Spleen (tissue), 11 donors: ENCODE data around the gene AZU1. TPM values are rescaled to one million over a fixed set of nuclear protein-coding genes. Genes with fewer than 3 reads are reported as not detected.

Experiments used
- DNase-seq: peaks from one replicate; pipeline ENCODE4 v3.0.0-alpha.2; 2020
- H3K27ac ChIP-seq, 8 donors: fragments of 200-600 bp; sonication (generic) in 7 of 8; 1 replicate in 4 of 8; 2 replicates in 4 of 8; pipeline versions ENCODE4 v1.5.0 to v1.8.0; 2016 to 2021; ENCODE audit warnings: inconsistent platforms in 4 of 8, mild to moderate bottlenecking in 4 of 8, moderate library complexity in 1 of 8
- H3K27me3 ChIP-seq, 7 donors: fragments of 200-600 bp; sonication (generic) in 6 of 7; replicated peaks in 1 of 7; 1 replicate in 4 of 7; 2 replicates in 3 of 7; pipeline versions ENCODE4 v1.5.0 to v1.8.0; 2016 to 2021; ENCODE audit warnings: inconsistent platforms in 3 of 7, mild to moderate bottlenecking in 1 of 7
- H3K36me3 ChIP-seq, 6 donors: fragments of 200-600 bp; sonication (generic) in 5 of 6; 1 replicate in 4 of 6; 2 replicates in 2 of 6; pipeline versions ENCODE4 v1.5.0 to v1.8.0; 2016 to 2021; ENCODE audit warnings: inconsistent platforms in 2 of 6
- H3K4me1 ChIP-seq, 6 donors: fragments of 200-600 bp; sonication (generic) in 5 of 6; 1 replicate in 3 of 6; 2 replicates in 3 of 6; pipeline versions ENCODE4 v1.5.0 to v1.8.0; 2016 to 2021; ENCODE audit warnings: inconsistent platforms in 3 of 6
- H3K4me3 ChIP-seq, 8 donors: fragments of 200-600 bp; sonication (generic) in 7 of 8; 1 replicate in 4 of 8; 2 replicates in 4 of 8; pipeline versions ENCODE4 v1.5.0 to v1.8.0; 2016 to 2021; ENCODE audit warnings: inconsistent platforms in 4 of 8, mild to moderate bottlenecking in 4 of 8, moderate library complexity in 2 of 8
- H3K9me3 ChIP-seq, 8 donors: fragments of 200-600 bp; sonication (generic) in 7 of 8; 1 replicate in 4 of 8; 2 replicates in 4 of 8; pipeline versions ENCODE4 v1.5.0 to v1.8.0; 2016 to 2021; ENCODE audit warnings: inconsistent platforms in 4 of 8
- CTCF ChIP-seq, 11 experiments: fragments of 200-600 bp in 7 of 11; fragments of 450-650 bp in 4 of 11; sonication (generic) in 4 of 11; IDR thresholded peaks in 8 of 11; conservative IDR thresholded peaks in 3 of 11; 1 replicate in 7 of 11; 2 replicates in 4 of 11; pipeline versions ENCODE4 v1.4.0 to v1.8.0; 2016 to 2021; ENCODE audit warnings: antibody characterized with exemption in 11 of 11, inconsistent platforms in 4 of 11, mild to moderate bottlenecking in 1 of 11
- POLR2A ChIP-seq, 3 donors: fragments of 450-650 bp; IDR thresholded peaks; one replicate each; pipeline ENCODE4 v1.5.1; 2017; ENCODE audit warnings: antibody characterized with exemption in 3 of 3, mild to moderate bottlenecking in 1 of 3
- POLR2AphosphoS5 ChIP-seq, 3 donors: sonication (generic); formaldehyde crosslinking; IDR thresholded peaks; one replicate each; pipeline ENCODE4 v1.5.1; 2017; ENCODE audit warnings: antibody characterized with exemption in 3 of 3
- WGBS, 5 donors: extraction: QIAGEN DNeasy Blood & Tissue Kit in 3 of 5; methylation state at CpG; one replicate each; pipeline versions ENCODE4 v1.1.5 to v1.1.7; 2013 to 2018; 5-methylcytosine and 5-hydroxymethylcytosine counted together
- intact Hi-C: fragments of 100-400 bp; cut with DNase I; formaldehyde crosslinking; loops from one replicate; pipeline ENCODE4 v1.15.0; 2023; ENCODE audit warnings: low total_unique reads
- polyA plus RNA-seq, 3 donors: library from polyadenylated mRNA; stranded (reverse); fragments of 200-250 nt; gene quantifications; one replicate each; pipeline ENCODE4 v1.2.1, GENCODE V29; 2013
- total RNA-seq, 7 donors: library from RNA; depleted of rRNA in 3 of 7; stranded (reverse); fragments of >200 nt in 3 of 7; fragmentation: NEBNext Ultra II Directional in 4 of 7; extraction: Animal tissue kit (Norgen Biotek cat#: 25700) in 4 of 7; gene quantifications; one replicate each; pipeline versions ENCODE4 v1.1.0 to v1.2.1, GENCODE V29; 2016 to 2021
- donor health status: healthy with polysubstance abuse.
- donor health status: DM: no; HTN: no; CAD: no; lungs with moderate emphysema.
- donor health status: DM: no; HTN: no; CAD: no.
- donor health status: Bipolar disorder and iron deficiency.
- donor health status: healthy.
- donor health status: DM: no; HTN: no; CAD: no.
- donor health status: DM: yes; HTN: yes; CAD: no.

AZU1 gene
- total and polyA plus RNA-seq, 10 donors, result 1.7 to 69.7 (median 7.2) TPM

GRCh38 chr19:862581-863314, 35.1 kb downstream of the AZU1 start:
- Histone ChIP-seq H3K27ac (peak overlapping the region in 3 of 8 donors; percentile 78 to 85 (median 80)), H3K4me3 (peak overlapping the region in 4 of 8 donors; percentile 25 to 66 (median 30)), H3K36me3 (peaks cover 0 to 13% (median 6%) of the 10 kb centered on the region in 6 donors), H3K27me3 (peaks cover 0 to 58% (median 20%) of the 10 kb centered on the region in 7 donors), H3K4me1 (peaks cover 11 to 57% (median 45%) of the 10 kb centered on the region in 6 donors), H3K9me3 (no peaks in the 10 kb centered on the region)
- WGBS, 5 donors, result 6 to 12% (median 9%) methylated on average over 32 to 48 of the region's 48 CpGs
- peak; percentile 92 for DNase-seq
- intact Hi-C loops, result loop anchor here (2.0 to 10.0 kb wide), 2 partner anchors 58 to 122 kb away; partner anchors contain the start of gene WDR18
- TF ChIP-seq POLR2AphosphoS5 (IDR thresholded peaks at IDR 0.05) (peak in 2 of 3 donors; percentile 29 to 65), POLR2A (IDR thresholded peaks at IDR 0.05) (no peak)

GRCh38 chr19:863315-863620, 35.6 kb downstream of the AZU1 start:
- Histone ChIP-seq H3K36me3 (peaks cover 0 to 18% (median 11%) of the 10 kb centered on the region in 6 donors), H3K27me3 (peaks cover 0 to 55% (median 20%) of the 10 kb centered on the region in 7 donors), H3K27ac (peak overlapping the region in 7 of 8 donors; percentile 58 to 85 (median 78)), H3K4me3 (peak overlapping the region in 5 of 8 donors; percentile 10 to 66 (median 29)), H3K4me1 (peaks cover 11 to 57% (median 45%) of the 10 kb centered on the region in 6 donors), H3K9me3 (no peaks in the 10 kb centered on the region)
- intact Hi-C loops, result loop anchor here (2.0 to 10.0 kb wide), 2 partner anchors 58 to 122 kb away; partner anchors contain the start of gene WDR18
- TF ChIP-seq POLR2AphosphoS5 (IDR thresholded peaks at IDR 0.05), result no peak
- TF ChIP-seq POLR2A (IDR thresholded peaks at IDR 0.05), result no peak
- TF ChIP-seq CTCF (IDR thresholded peaks at IDR 0.05 in 8 of 11, conservative IDR thresholded peaks at IDR 0.05 in 3 of 11), result no peak
- 56 to 74% (median 70%) methylated on average over 7 of the region's 7 CpGs for WGBS, 5 donors
- DNase-seq, result no peak

GRCh38 chr19:866769-867300, 39.2 kb downstream of the AZU1 start:
- intact Hi-C loops, result loop anchor here (10.0 kb wide), 1 partner anchor 118 kb away; the partner anchor contains the start of gene WDR18
- TF ChIP-seq CTCF (IDR thresholded peaks at IDR 0.05 in 8 of 11, conservative IDR thresholded peaks at IDR 0.05 in 3 of 11) (no peak), POLR2A (IDR thresholded peaks at IDR 0.05) (no peak), POLR2AphosphoS5 (IDR thresholded peaks at IDR 0.05) (peak in 1 of 3 donors; percentile 42)
- Histone ChIP-seq H3K36me3 (peaks cover 0 to 52% (median 33%) of the 10 kb centered on the region in 6 donors), H3K9me3 (no peaks in the 10 kb centered on the region), H3K4me1 (peaks cover 11 to 27% (median 23%) of the 10 kb centered on the region in 6 donors), H3K27ac (no peak overlapping the region), H3K27me3 (peaks cover 0 to 19% (median 3%) of the 10 kb centered on the region in 7 donors), H3K4me3 (no peak overlapping the region)
- DNase-seq, result no peak
- 83 to 91% (median 91%) methylated on average over 27 to 38 of the region's 38 CpGs for WGBS, 5 donors

- Histone ChIP-seq H3K4me3 (no peak overlapping the region), H3K27me3 (peaks cover 0 to 14% (median 3%) of the 10 kb centered on the region in 7 donors), H3K27ac (no peak overlapping the region), H3K9me3 (no peaks in the 10 kb centered on the region), H3K4me1 (peaks cover 15 to 27% (median 26%) of the 10 kb centered on the region in 6 donors), H3K36me3 (peaks cover 0 to 57% (median 33%) of the 10 kb centered on the region in 6 donors)
- WGBS, 5 donors, result 83 to 92% (median 91%) methylated on average over 16 of the region's 16 CpGs
- no peak for DNase-seq
- intact Hi-C loops, result loop anchor here (10.0 kb wide), 1 partner anchor 117 kb away; the partner anchor contains the start of gene WDR18
- TF ChIP-seq POLR2AphosphoS5 (IDR thresholded peaks at IDR 0.05) (no peak), CTCF (IDR thresholded peaks at IDR 0.05 in 8 of 11, conservative IDR thresholded peaks at IDR 0.05 in 3 of 11) (no peak), POLR2A (IDR thresholded peaks at IDR 0.05) (no peak)
Measured at GRCh38 chr19:867301-867793, 39.7 kb downstream of the AZU1 start.
